SK-N-SH (cell line): Measurements from ENCODE around the gene TNFAIP8L2. TPM values are rescaled to one million over a fixed set of nuclear protein-coding genes. Genes with fewer than 3 reads are reported as not detected.
A peak's percentile ranks its signal among the peaks of the same experiment; 100 is the strongest.

Experiments used
- CTCF ChIA-PET: fragments of 300-600, 350-600 bp; formaldehyde crosslinking; extraction: SDS; loops from one replicate; lab custom pipeline; 2021; lab: Yijun Ruan, JAX
- POLR2A ChIA-PET: fragments of 350-600 bp; sonication (Branson Sonifier 250); formaldehyde crosslinking; extraction: SDS; loops from one replicate; lab custom pipeline; 2020; ENCODE audit warnings: antibody characterized with exemption, inconsistent platforms; lab: Yijun Ruan, JAX
- DNase-seq: peaks from one replicate; pipeline ENCODE4 v3.0.0; 2012
- H2AFZ ChIP-seq: fragments of 200-600 bp; sonication (generic); 2 replicates; pipeline ENCODE4 v1.8.1; 2016; ENCODE audit warnings: antibody characterized with exemption, mild to moderate bottlenecking, low read depth
- H3F3A ChIP-seq: fragments of 200-600 bp; sonication (generic); replicated peaks from 2 replicates; pipeline ENCODE3; 2016; ENCODE audit warnings: antibody characterized with exemption, mild to moderate bottlenecking; ENCODE audit not compliant: insufficient read depth
- H3K27ac ChIP-seq, 2 experiments: fragments of 200-500 bp in 1 of 2; fragments of 200-600 bp in 1 of 2; sonication (Bioruptor generic) in 1 of 2; sonication (generic), shearing (Covaris generic) in 1 of 2; 2 replicates each; pipeline versions ENCODE4 v1.5.1 to v1.6.1; 2014 to 2016; ENCODE audit warnings: low read depth in 2 of 2, inconsistent platforms in 1 of 2, low read length in 1 of 2, mild to moderate bottlenecking in 1 of 2, mixed read lengths in 1 of 2
- H3K27me3 ChIP-seq: fragments of 200-600 bp; sonication (generic), shearing (Covaris generic); 2 replicates; pipeline ENCODE4 v1.6.1; 2016; ENCODE audit warnings: mixed run types; ENCODE audit not compliant: insufficient read depth
- H3K36me3 ChIP-seq, 2 experiments: fragments of 200-500 bp in 1 of 2; fragments of 200-600 bp in 1 of 2; sonication (Bioruptor generic) in 1 of 2; sonication (generic) in 1 of 2; replicated peaks in 1 of 2; 2 replicates each; pipeline versions ENCODE3 to v1.5.1; 2014 to 2016; ENCODE audit warnings: low read length in 1 of 2, mild to moderate bottlenecking in 1 of 2; ENCODE audit not compliant: insufficient read depth in 2 of 2, control insufficient read depth in 1 of 2
- H3K4me1 ChIP-seq, 2 experiments: fragments of 200-500 bp in 1 of 2; fragments of 200-600 bp in 1 of 2; sonication (Bioruptor generic) in 1 of 2; sonication (generic), shearing (Covaris generic) in 1 of 2; 2 replicates each; pipeline versions ENCODE4 v1.5.1 to v1.6.1; 2014 to 2016; ENCODE audit warnings: low read depth in 1 of 2, low read length in 1 of 2, mixed run types in 1 of 2; ENCODE audit not compliant: insufficient read depth in 2 of 2, control insufficient read depth in 1 of 2
- H3K4me2 ChIP-seq: fragments of 200-600 bp; sonication (generic), shearing (Covaris generic); 2 replicates; pipeline ENCODE4 v1.6.1; 2017; ENCODE audit warnings: mixed run types
- H3K4me3 ChIP-seq, 2 experiments: fragments of 200-500 bp in 1 of 2; fragments of 200-600 bp in 1 of 2; sonication (Bioruptor generic) in 1 of 2; sonication (generic), shearing (Covaris generic) in 1 of 2; 2 replicates each; pipeline versions ENCODE4 v1.5.1 to v1.8.1; 2014 to 2016; ENCODE audit warnings: low read depth in 2 of 2, inconsistent platforms in 1 of 2, low read length in 1 of 2, mild to moderate bottlenecking in 1 of 2, mixed read lengths in 1 of 2, moderate library complexity in 1 of 2
- H3K79me2 ChIP-seq: fragments of 200-600 bp; sonication (generic); 2 replicates; pipeline ENCODE4 v1.8.1; 2017; ENCODE audit warnings: mild to moderate bottlenecking; ENCODE audit not compliant: insufficient read depth
- H3K9ac ChIP-seq: fragments of 200-600 bp; sonication (generic); 2 replicates; pipeline ENCODE4 v1.6.1; 2017; ENCODE audit warnings: mixed run types
- H3K9me2 ChIP-seq: fragments of 200-600 bp; sonication (generic); 2 replicates; pipeline ENCODE4 v1.6.1; 2017; ENCODE audit warnings: mixed run types
- H3K9me3 ChIP-seq: fragments of 200-600 bp; sonication (generic); 2 replicates; pipeline ENCODE4 v1.6.1; 2017; ENCODE audit warnings: mixed run types, mild to moderate bottlenecking, moderate library complexity
- H4K20me1 ChIP-seq: fragments of 200-600 bp; sonication (generic); 2 replicates; pipeline ENCODE4 v1.6.1; 2017; ENCODE audit warnings: mild to moderate bottlenecking, mixed run types; ENCODE audit not compliant: insufficient read depth
- CHD2 ChIP-seq: fragments of 150-350 bp; IDR thresholded peaks from 2 replicates; pipeline ENCODE4 v1.6.1; 2018; ENCODE audit warnings: low read length; ENCODE audit not compliant: partially characterized antibody
- CTCF ChIP-seq: fragments of 200-600 bp; sonication (generic); IDR thresholded peaks from 2 replicates; pipeline ENCODE4 v1.6.1; 2017; ENCODE audit warnings: antibody characterized with exemption, mild to moderate bottlenecking, moderate library complexity
- FOSL2 ChIP-seq: IDR thresholded peaks from 2 replicates; pipeline ENCODE4 v1.4.0; 2012; ENCODE audit warnings: low read depth, mild to moderate bottlenecking, moderate library complexity, borderline replicate concordance
- FOXJ3 ChIP-seq: sonication (generic); formaldehyde crosslinking; IDR thresholded peaks from 2 replicates; pipeline ENCODE4 v1.5.1; 2020; ENCODE audit warnings: mild to moderate bottlenecking, missing genetic modification reagents
- FOXM1 ChIP-seq: IDR thresholded peaks from 2 replicates; pipeline ENCODE4 v1.4.0; 2012; ENCODE audit warnings: low read depth, mild to moderate bottlenecking
- GATA2 ChIP-seq: sonication (generic); formaldehyde crosslinking; IDR thresholded peaks from 2 replicates; pipeline ENCODE4 v1.5.0; 2020; ENCODE audit warnings: mild to moderate bottlenecking, missing genetic modification reagents
- JUND ChIP-seq: IDR thresholded peaks from 2 replicates; pipeline ENCODE4 v1.4.0; 2012
- NFIC ChIP-seq: IDR thresholded peaks from 2 replicates; pipeline ENCODE4 v1.4.0; 2012; ENCODE audit warnings: borderline replicate concordance
- POLR2AphosphoS5 ChIP-seq: IDR thresholded peaks from 2 replicates; pipeline ENCODE4 v1.6.1; 2012; ENCODE audit warnings: low read depth, low read length
- RAD21 ChIP-seq: IDR thresholded peaks from 2 replicates; pipeline ENCODE4 v1.6.1; 2012; ENCODE audit warnings: mild to moderate bottlenecking, low read length
- RFX5 ChIP-seq: IDR thresholded peaks from 2 replicates; pipeline ENCODE4 v1.6.1; 2012; ENCODE audit warnings: mild to moderate bottlenecking, improper control_type of control experiment, low read length
- RXRA ChIP-seq: IDR thresholded peaks from 2 replicates; pipeline ENCODE4 v1.4.0; 2012; ENCODE audit warnings: low read depth, mild to moderate bottlenecking, borderline replicate concordance
- TCF12 ChIP-seq: IDR thresholded peaks from 2 replicates; pipeline ENCODE4 v1.4.0; 2012
- TEAD4 ChIP-seq: IDR thresholded peaks from 2 replicates; pipeline ENCODE4 v1.4.0; 2012; ENCODE audit warnings: mild to moderate bottlenecking, borderline replicate concordance; ENCODE audit not compliant: insufficient read depth
- USF1 ChIP-seq: IDR thresholded peaks from 2 replicates; pipeline ENCODE4 v1.4.0; 2012; ENCODE audit warnings: low read depth, borderline replicate concordance
- USF2 ChIP-seq: fragments of 150-350 bp; IDR thresholded peaks from 2 replicates; pipeline ENCODE4 v1.6.1; 2017; ENCODE audit warnings: antibody characterized with exemption, low read length, low read depth, borderline replicate concordance
- YY1 ChIP-seq: IDR thresholded peaks from 2 replicates; pipeline ENCODE4 v1.4.0; 2012; ENCODE audit warnings: low read depth, mild to moderate bottlenecking
- ZBTB33 ChIP-seq: IDR thresholded peaks from 2 replicates; pipeline ENCODE4 v1.4.0; 2012; ENCODE audit warnings: low read depth, borderline replicate concordance
- WGBS: methylation state at CpG from one replicate; pipeline ENCODE4 v1.1.6; 2017; ENCODE audit warnings: low lambda C conversion rate; 5-methylcytosine and 5-hydroxymethylcytosine counted together
- polyA plus RNA-seq, 3 experiments: library from polyadenylated mRNA; depleted of rRNA; stranded (reverse); fragments of >200 nt; gene quantifications; 2 replicates each; pipeline ENCODE4 v1.2.3, GENCODE V29; 2012

The TNFAIP8L2 gene
- polyA plus RNA-seq, 1 of the 3 experiments (the other 2 are of a cell fraction), result not detected

GRCh38 chr1:151147132-151147503, 9.3 kb upstream of the TNFAIP8L2 start:
- H3K4me3 ChIP-seq, result peak overlapping the region; percentile 70 to 91
- no peaks in the 10 kb centered on the region for H3K9me3 ChIP-seq
- WGBS, result 57% methylated on average over 7 of the region's 7 CpGs
- no peaks in the 10 kb centered on the region for H3K79me2 ChIP-seq
- H3K27ac ChIP-seq, result peak overlapping the region; percentile 21 to 37; a peak in 2 of 4 replicates
- no peaks in the 10 kb centered on the region for H3K9me2 ChIP-seq
- H2AFZ ChIP-seq, result peak overlapping the region; percentile 85
- ChIA-PET CTCF (interaction anchor here (6.8 kb wide), 1 partner anchor 9 kb away, joined by 40 read pairs; the partner anchor contains the start of gene TNFAIP8L2), POLR2A (no interaction called here)
- no peaks in the 10 kb centered on the region for H3K36me3 ChIP-seq
- H3K4me1 ChIP-seq, result peaks cover 0 to 21% of the 10 kb centered on the region in 2 experiments; a peak in 1 of 4 replicates
- DNase-seq, result no peak
- H4K20me1 ChIP-seq, result no peaks in the 10 kb centered on the region
- no peaks in the 10 kb centered on the region for H3F3A ChIP-seq
- peak overlapping the region; percentile 98 for H3K4me2 ChIP-seq
- H3K27me3 ChIP-seq, result no peaks in the 10 kb centered on the region
- TF ChIP-seq RAD21 (no peak), YY1 (no peak), USF1 (no peak), GATA2 (CRISPR knock-in tag) (no peak), FOXM1 (no peak), FOXJ3 (CRISPR knock-in tag) (no peak), POLR2AphosphoS5 (no peak), CTCF (no peak), TEAD4 (no peak), RXRA (no peak), USF2 (no peak)
- peak overlapping the region; percentile 82; the same call in 1 of the 2 replicates for H3K9ac ChIP-seq

- ChIA-PET POLR2A (no interaction called here), CTCF (interaction anchor here (2.1 to 6.8 kb wide), 2 partner anchors 8 to 48 kb away, joined by 12 to 40 read pairs; partner anchors contain the start of gene TNFAIP8L2)
- Histone ChIP-seq H3K4me1 (peaks cover 0 to 21% of the 10 kb centered on the region in 2 experiments; a peak in 1 of 4 replicates), H3K4me2 (no peak overlapping the region; the same call in 1 of the 2 replicates), H2AFZ (no peak overlapping the region), H3K9me2 (no peaks in the 10 kb centered on the region), H3K79me2 (no peaks in the 10 kb centered on the region), H3F3A (no peaks in the 10 kb centered on the region), H3K9ac (no peak overlapping the region), H3K36me3 (no peaks in the 10 kb centered on the region), H3K27ac (no peak overlapping the region), H3K27me3 (no peaks in the 10 kb centered on the region), H3K9me3 (no peaks in the 10 kb centered on the region), H4K20me1 (no peaks in the 10 kb centered on the region), H3K4me3 (no peak overlapping the region)
- DNase-seq, result no peak
- WGBS, result 100% methylated on average over 2 of the region's 2 CpGs
- no peak for TF ChIP-seq CHD2
- TF ChIP-seq GATA2 (CRISPR knock-in tag), result no peak
- no peak for TF ChIP-seq ZBTB33
- TF ChIP-seq FOXM1, result no peak
- no peak for TF ChIP-seq RFX5
- TF ChIP-seq NFIC, result no peak
- no peak for TF ChIP-seq FOSL2
- TF ChIP-seq JUND, result no peak
- TF ChIP-seq USF1, result no peak
- no peak for TF ChIP-seq RAD21
- no peak for TF ChIP-seq TCF12
- no peak for TF ChIP-seq USF2
- no peak for TF ChIP-seq YY1
Observed at GRCh38 chr1:151147665-151148064, 8.8 kb upstream of the TNFAIP8L2 start.
